Measurements from ENCODE around the gene HEXIM1. TPM values are rescaled to one million over a fixed set of nuclear protein-coding genes. Genes with fewer than 3 reads are reported as not detected.

The HEXIM1 gene
- total RNA-seq, 1 experiment from 2014 or later: 29.6 TPM

- 0 out of 2 replicates have a peak overlapping the region, but pooled peaks have one; percentile 57 for H3K27ac Mint-ChIP-seq
- ChIA-PET CTCF (interaction anchor here (0.6 to 7.6 kb wide), 19 partner anchors 9 to 240 kb away, joined by 3 to 531 read pairs (median 5); partner anchors contain the start of genes C1QL1, HEXIM1, HEXIM2 and NMT1), POLR2A (interaction anchor here (1.0 kb wide), 1 partner anchor 16 kb away, joined by 3 read pairs; the partner anchor contains the start of gene HEXIM1)
- DNase-seq (ENCODE audit: low spot score) (peak; percentile 81), ATAC-seq (peak; percentile 43)
- peak overlapping the region; percentile 81 for H3K4me3 Mint-ChIP-seq
- H3K9me3 Mint-ChIP-seq: no peaks in the 10 kb centered on the region
- no peaks in the 10 kb centered on the region; the same call in 1 of the 2 replicates for H3K27me3 Mint-ChIP-seq (ENCODE audit: low read depth)
- H3K36me3 Mint-ChIP-seq: no peaks in the 10 kb centered on the region
- peaks cover 18% of the 10 kb centered on the region for H3K4me1 Mint-ChIP-seq
- TF ChIP-seq SP1 (CRISPR knock-in tag; conservative IDR thresholded peaks at IDR 0.05) (peak; percentile 61; the same call in 1 of the 2 replicates), ZBTB43 (CRISPR knock-in tag; IDR thresholded peaks at IDR 0.05) (0 out of 2 replicates have a peak, but pooled peaks have one; percentile 37), ZNF138 (CRISPR knock-in tag; conservative IDR thresholded peaks at IDR 0.05) (no peak), TP53 (CRISPR knock-in tag; IDR thresholded peaks at IDR 0.05) (peak; percentile 42; the same call in 1 of the 2 replicates), ZBTB21 (CRISPR knock-in tag; IDR thresholded peaks at IDR 0.05; ENCODE audit: borderline replicate concordance) (peak; percentile 91), TEAD1 (CRISPR knock-in tag; IDR thresholded peaks at IDR 0.05) (no peak), PRDM15 (CRISPR knock-in tag; IDR thresholded peaks at IDR 0.05) (peak; percentile 73), JAZF1 (CRISPR knock-in tag; IDR thresholded peaks at IDR 0.05) (no peak), MAX (CRISPR knock-in tag; IDR thresholded peaks at IDR 0.05) (peak; percentile 41; the same call in 1 of the 2 replicates), CREM (CRISPR knock-in tag; IDR thresholded peaks at IDR 0.05) (0 out of 2 replicates have a peak, but pooled peaks have one; percentile 35), ZNF121 (CRISPR knock-in tag; IDR thresholded peaks at IDR 0.05) (peak; percentile 99), ZNF532 (CRISPR knock-in tag; IDR thresholded peaks at IDR 0.05; ENCODE audit: borderline replicate concordance) (no peak), NFE2L1 (CRISPR knock-in tag; IDR thresholded peaks at IDR 0.05) (no peak), SMAD3 (CRISPR knock-in tag; IDR thresholded peaks at IDR 0.05; ENCODE audit: borderline replicate concordance) (no peak), ZNF423 (CRISPR knock-in tag; IDR thresholded peaks at IDR 0.05) (peak; percentile 57; the same call in 1 of the 2 replicates), ATF2 (CRISPR knock-in tag; IDR thresholded peaks at IDR 0.05; ENCODE audit: borderline replicate concordance, low read depth) (peak; percentile 49; the same call in 1 of the 2 replicates), GABPB1 (CRISPR knock-in tag; IDR thresholded peaks at IDR 0.05) (0 out of 2 replicates have a peak, but pooled peaks have one; percentile 21)
- TF ChIP-seq, protein P1, sequence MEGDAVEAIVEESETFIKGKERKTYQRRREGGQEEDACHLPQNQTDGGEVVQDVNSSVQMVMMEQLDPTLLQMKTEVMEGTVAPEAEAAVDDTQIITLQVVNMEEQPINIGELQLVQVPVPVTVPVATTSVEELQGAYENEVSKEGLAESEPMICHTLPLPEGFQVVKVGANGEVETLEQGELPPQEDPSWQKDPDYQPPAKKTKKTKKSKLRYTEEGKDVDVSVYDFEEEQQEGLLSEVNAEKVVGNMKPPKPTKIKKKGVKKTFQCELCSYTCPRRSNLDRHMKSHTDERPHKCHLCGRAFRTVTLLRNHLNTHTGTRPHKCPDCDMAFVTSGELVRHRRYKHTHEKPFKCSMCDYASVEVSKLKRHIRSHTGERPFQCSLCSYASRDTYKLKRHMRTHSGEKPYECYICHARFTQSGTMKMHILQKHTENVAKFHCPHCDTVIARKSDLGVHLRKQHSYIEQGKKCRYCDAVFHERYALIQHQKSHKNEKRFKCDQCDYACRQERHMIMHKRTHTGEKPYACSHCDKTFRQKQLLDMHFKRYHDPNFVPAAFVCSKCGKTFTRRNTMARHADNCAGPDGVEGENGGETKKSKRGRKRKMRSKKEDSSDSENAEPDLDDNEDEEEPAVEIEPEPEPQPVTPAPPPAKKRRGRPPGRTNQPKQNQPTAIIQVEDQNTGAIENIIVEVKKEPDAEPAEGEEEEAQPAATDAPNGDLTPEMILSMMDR (IDR thresholded peaks at IDR 0.05): peak; percentile 36
- TF ChIP-seq, protein P2, sequence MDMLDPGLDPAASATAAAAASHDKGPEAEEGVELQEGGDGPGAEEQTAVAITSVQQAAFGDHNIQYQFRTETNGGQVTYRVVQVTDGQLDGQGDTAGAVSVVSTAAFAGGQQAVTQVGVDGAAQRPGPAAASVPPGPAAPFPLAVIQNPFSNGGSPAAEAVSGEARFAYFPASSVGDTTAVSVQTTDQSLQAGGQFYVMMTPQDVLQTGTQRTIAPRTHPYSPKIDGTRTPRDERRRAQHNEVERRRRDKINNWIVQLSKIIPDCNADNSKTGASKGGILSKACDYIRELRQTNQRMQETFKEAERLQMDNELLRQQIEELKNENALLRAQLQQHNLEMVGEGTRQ (CRISPR knock-in tag; IDR thresholded peaks at IDR 0.05): no peak
- TF ChIP-seq, protein P3, sequence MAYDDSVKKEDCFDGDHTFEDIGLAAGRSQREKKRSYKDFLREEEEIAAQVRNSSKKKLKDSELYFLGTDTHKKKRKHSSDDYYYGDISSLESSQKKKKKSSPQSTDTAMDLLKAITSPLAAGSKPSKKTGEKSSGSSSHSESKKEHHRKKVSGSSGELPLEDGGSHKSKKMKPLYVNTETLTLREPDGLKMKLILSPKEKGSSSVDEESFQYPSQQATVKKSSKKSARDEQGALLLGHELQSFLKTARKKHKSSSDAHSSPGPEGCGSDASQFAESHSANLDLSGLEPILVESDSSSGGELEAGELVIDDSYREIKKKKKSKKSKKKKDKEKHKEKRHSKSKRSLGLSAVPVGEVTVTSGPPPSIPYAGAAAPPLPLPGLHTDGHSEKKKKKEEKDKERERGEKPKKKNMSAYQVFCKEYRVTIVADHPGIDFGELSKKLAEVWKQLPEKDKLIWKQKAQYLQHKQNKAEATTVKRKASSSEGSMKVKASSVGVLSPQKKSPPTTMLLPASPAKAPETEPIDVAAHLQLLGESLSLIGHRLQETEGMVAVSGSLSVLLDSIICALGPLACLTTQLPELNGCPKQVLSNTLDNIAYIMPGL (CRISPR knock-in tag; IDR thresholded peaks at IDR 0.05): peak; percentile 52; the same call in 1 of the 2 replicates
These were observed 15.5 kb upstream of the HEXIM1 start for GRCh38 chr17:45132572-45133463.
